ENCODE measurements around the gene SPATS2. TPM values are rescaled to one million over a fixed set of nuclear protein-coding genes. Genes with fewer than 3 reads are reported as not detected.

Gene SPATS2
- total and polyA plus RNA-seq, 9 donors, result 9.1 to 28.2 (median 15.2) TPM

DNA sequence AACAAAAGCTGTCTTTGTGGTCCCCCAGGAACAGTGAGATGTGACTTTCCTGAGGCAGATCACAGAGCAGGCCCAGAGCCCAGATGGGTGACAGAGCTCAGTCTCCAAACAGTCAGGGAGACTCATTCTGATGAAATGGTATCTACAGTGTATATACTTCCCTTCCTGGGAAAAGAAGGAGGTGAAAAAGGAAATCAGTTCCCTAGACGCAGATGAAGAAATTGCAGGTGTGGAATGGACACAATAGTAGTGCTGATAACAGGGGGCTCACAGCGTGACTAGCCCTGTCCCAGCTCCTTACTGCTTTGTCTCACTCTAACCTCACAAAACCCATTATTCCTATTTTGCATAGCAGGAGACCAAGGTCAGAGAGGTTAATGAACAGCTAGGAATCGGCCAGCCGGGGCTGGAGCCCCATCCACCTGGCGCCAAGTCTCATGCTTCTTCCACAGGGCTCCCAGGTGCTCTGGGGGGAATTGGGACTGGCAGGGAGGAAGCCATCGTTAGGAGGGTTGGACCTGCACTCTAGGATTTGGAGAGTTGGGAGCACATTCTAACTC lies 183.5 kb downstream of the SPATS2 start:
- TF ChIP-seq POLR2A (IDR thresholded peaks at IDR 0.05) (no peak), EP300 (IDR thresholded peaks at IDR 0.05) (no peak)
- TF ChIP-seq, protein P1, sequence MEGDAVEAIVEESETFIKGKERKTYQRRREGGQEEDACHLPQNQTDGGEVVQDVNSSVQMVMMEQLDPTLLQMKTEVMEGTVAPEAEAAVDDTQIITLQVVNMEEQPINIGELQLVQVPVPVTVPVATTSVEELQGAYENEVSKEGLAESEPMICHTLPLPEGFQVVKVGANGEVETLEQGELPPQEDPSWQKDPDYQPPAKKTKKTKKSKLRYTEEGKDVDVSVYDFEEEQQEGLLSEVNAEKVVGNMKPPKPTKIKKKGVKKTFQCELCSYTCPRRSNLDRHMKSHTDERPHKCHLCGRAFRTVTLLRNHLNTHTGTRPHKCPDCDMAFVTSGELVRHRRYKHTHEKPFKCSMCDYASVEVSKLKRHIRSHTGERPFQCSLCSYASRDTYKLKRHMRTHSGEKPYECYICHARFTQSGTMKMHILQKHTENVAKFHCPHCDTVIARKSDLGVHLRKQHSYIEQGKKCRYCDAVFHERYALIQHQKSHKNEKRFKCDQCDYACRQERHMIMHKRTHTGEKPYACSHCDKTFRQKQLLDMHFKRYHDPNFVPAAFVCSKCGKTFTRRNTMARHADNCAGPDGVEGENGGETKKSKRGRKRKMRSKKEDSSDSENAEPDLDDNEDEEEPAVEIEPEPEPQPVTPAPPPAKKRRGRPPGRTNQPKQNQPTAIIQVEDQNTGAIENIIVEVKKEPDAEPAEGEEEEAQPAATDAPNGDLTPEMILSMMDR (IDR thresholded peaks at IDR 0.05), result no peak
- intact Hi-C loops (cut with DNase I), result no loop called here
- H3K4me3 ChIP-seq, result no peak overlapping the region
- no peaks in the 10 kb centered on the region for H3K27me3 ChIP-seq
- DNase-seq, result peak in 1 of 5 donors; percentile 7
- H3K9me3 ChIP-seq, result no peaks in the 10 kb centered on the region
- no peak overlapping the region for H3K27ac ChIP-seq
- WGBS, 3 donors, result 86 to 89% (median 86%) methylated on average over 6 of the region's 6 CpGs
- H3K36me3 ChIP-seq, result no peaks in the 10 kb centered on the region
- peaks cover 9% of the 10 kb centered on the region for H3K4me1 ChIP-seq (ENCODE audit: insufficient read depth)

DNA sequence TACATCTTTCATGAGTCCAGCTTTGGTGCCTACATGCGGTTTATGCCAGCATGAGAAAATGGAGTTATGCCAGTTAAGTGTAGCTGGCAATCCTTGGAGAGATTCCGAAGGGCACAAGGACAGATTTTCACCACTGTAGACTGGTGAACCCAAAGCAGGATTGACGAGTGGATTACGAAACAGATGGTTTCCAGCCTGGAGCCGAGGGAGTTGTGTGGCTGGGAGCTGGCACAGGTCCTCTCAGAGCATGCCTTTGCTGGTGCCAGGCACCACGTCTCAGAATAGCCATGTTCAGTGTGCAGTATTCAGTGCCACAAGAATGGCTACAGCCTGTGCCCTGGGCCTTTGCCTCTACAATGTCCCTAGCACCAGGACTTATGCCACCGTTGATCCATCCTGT lies 184.8 kb downstream of the SPATS2 start:
- no peaks in the 10 kb centered on the region for H3K36me3 ChIP-seq
- TF ChIP-seq, protein P1 (IDR thresholded peaks at IDR 0.05), result no peak
- TF ChIP-seq EP300 (IDR thresholded peaks at IDR 0.05), result no peak
- no peak for TF ChIP-seq POLR2A (IDR thresholded peaks at IDR 0.05)
- intact Hi-C loops (cut with DNase I), result no loop called here
- H3K27me3 ChIP-seq, result no peaks in the 10 kb centered on the region
- WGBS, 3 donors, result 61 to 68% (median 64%) methylated on average over 7 of the region's 7 CpGs
- H3K4me1 ChIP-seq (ENCODE audit: insufficient read depth), result peaks cover 9% of the 10 kb centered on the region
- H3K27ac ChIP-seq, result no peak overlapping the region
- H3K9me3 ChIP-seq, result no peaks in the 10 kb centered on the region
- peak in 1 of 5 donors; percentile 29 for DNase-seq
- H3K4me3 ChIP-seq, result no peak overlapping the region

DNA sequence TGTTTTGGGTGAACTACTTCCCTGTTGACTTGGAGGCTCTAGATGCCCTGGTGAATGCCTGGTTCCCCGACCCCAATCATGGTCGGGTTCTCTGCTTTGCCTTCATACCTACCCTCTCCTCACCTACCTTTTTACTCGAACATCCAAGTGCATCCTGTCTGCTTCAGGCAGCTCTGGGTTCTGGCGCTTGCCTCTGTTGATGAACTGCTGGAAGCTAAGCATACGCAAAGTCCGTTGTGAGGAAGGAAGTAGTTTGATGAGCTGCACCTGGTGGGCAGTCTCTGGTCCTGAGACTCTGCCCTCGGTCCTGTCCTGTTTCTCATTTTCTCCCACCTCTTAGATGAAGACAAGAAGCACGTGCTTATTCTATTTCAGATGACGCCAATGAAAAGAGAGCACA lies 185.2 kb downstream of the SPATS2 start:
- 33 to 37% (median 35%) methylated on average over 9 of the region's 9 CpGs for WGBS, 3 donors
- intact Hi-C loops (cut with DNase I), result no loop called here
- no peak for DNase-seq
- H3K4me3 ChIP-seq, result no peak overlapping the region
- no peaks in the 10 kb centered on the region for H3K36me3 ChIP-seq
- no peaks in the 10 kb centered on the region for H3K27me3 ChIP-seq
- H3K4me1 ChIP-seq (ENCODE audit: insufficient read depth), result peaks cover 9% of the 10 kb centered on the region
- H3K9me3 ChIP-seq, result no peaks in the 10 kb centered on the region
- no peak overlapping the region for H3K27ac ChIP-seq
- TF ChIP-seq, protein P1 (IDR thresholded peaks at IDR 0.05), result no peak
- TF ChIP-seq EP300 (IDR thresholded peaks at IDR 0.05) (no peak), POLR2A (IDR thresholded peaks at IDR 0.05) (no peak)

DNA sequence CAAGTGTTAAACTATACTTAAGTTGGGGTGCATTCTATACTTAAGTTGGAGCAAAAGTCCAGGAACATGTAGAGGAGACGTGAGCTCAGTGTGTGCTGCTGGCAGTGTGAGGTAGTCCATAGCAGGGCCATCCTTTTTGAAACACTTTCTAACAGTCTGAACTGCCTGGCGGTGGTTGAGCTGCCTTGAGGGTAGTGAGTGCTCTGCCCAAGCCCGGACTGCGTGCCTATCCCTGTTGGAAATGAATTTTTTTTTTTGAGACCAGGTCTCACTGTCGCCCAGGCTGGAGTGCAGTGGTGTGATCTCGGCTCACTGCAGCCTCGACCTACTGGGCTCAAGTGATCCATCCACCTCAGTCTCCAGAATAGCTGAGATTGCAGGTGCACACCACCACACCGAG lies 185.6 kb downstream of the SPATS2 start:
- no peak for DNase-seq
- WGBS, 3 donors, result 84 to 87% (median 85%) methylated on average over 8 of the region's 8 CpGs
- TF ChIP-seq EP300 (IDR thresholded peaks at IDR 0.05) (no peak), POLR2A (IDR thresholded peaks at IDR 0.05) (no peak)
- TF ChIP-seq, protein P1 (IDR thresholded peaks at IDR 0.05), result no peak
- H3K27ac ChIP-seq, result no peak overlapping the region
- H3K36me3 ChIP-seq, result no peaks in the 10 kb centered on the region
- H3K9me3 ChIP-seq, result no peaks in the 10 kb centered on the region
- H3K4me3 ChIP-seq, result no peak overlapping the region
- peaks cover 9% of the 10 kb centered on the region for H3K4me1 ChIP-seq (ENCODE audit: insufficient read depth)
- intact Hi-C loops (cut with DNase I), result no loop called here
- H3K27me3 ChIP-seq, result no peaks in the 10 kb centered on the region

All from ovary (tissue), 9 donors.